Parathyroid adenoma (tissue), 2 donors: ENCODE measurements around the gene BACH1.

Experiments
- H2AFZ ChIP-seq: fragments of 300-600 bp; sonication (generic); one replicate; pipeline ENCODE4 v1.7.0; 2017; ENCODE audit warnings: antibody characterized with exemption, mild to moderate bottlenecking
- H3K27ac ChIP-seq: fragments of 300-600 bp; sonication (generic); one replicate; pipeline ENCODE4 v1.7.0; 2017
- H3K27me3 ChIP-seq: fragments of 300-600 bp; sonication (generic); one replicate; pipeline ENCODE4 v1.7.0; 2017; ENCODE audit warnings: low read length; ENCODE audit not compliant: control insufficient read depth, insufficient read depth
- H3K36me3 ChIP-seq: fragments of 300-600 bp; sonication (generic); one replicate; pipeline ENCODE4 v1.7.0; 2017; ENCODE audit warnings: low read length; ENCODE audit not compliant: control insufficient read depth, insufficient read depth
- H3K4me1 ChIP-seq: fragments of 300-600 bp; sonication (generic); one replicate; pipeline ENCODE4 v1.7.0; 2017; ENCODE audit warnings: control low read depth
- H3K4me2 ChIP-seq: fragments of 300-600 bp; sonication (generic); one replicate; pipeline ENCODE4 v1.7.0; 2017; ENCODE audit warnings: low read length
- H3K4me3 ChIP-seq: fragments of 300-600 bp; sonication (generic); one replicate; pipeline ENCODE4 v1.7.0; 2017; ENCODE audit warnings: low read depth, low read length
- H3K79me2 ChIP-seq: fragments of 300-600 bp; sonication (generic); one replicate; pipeline ENCODE4 v1.7.0; 2017; ENCODE audit warnings: control low read depth
- H3K9ac ChIP-seq: fragments of 300-600 bp; sonication (generic); one replicate; pipeline ENCODE4 v1.7.0; 2017; ENCODE audit warnings: mild to moderate bottlenecking
- H3K9me3 ChIP-seq: fragments of 300-600 bp; sonication (generic); one replicate; pipeline ENCODE4 v1.7.0; 2017; ENCODE audit warnings: low read length; ENCODE audit not compliant: control insufficient read depth
- TF ChIP-seq, protein P1 (sequence below): fragments of 300-600 bp; sonication (generic); IDR thresholded peaks from one replicate; pipeline ENCODE4 v1.7.0; 2017; ENCODE audit warnings: antibody characterized with exemption, mild to moderate bottlenecking
- donor health status: primary hyperparathyroidism.

BACH1 gene

DNA sequence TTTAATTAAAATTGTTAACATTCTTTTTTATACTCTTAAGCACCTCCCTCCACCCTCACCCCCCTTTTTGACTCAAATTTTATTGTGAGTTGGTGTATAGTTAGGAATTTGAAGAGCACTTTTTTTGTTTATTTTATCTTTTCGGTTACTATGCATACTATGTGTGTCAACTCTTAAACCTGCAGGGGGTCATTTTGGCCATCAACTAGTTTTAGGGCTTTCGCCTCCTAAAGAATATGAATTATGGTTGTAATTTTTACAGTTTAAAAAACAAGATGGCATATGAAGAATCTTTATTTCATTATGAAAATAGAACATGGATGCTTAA, 9.7 kb downstream of the BACH1 start:
- no peaks in the 10 kb centered on the region for H3K4me1 ChIP-seq
- H3K36me3 ChIP-seq, result no peaks in the 10 kb centered on the region
- H2AFZ ChIP-seq, result no peak overlapping the region
- H3K27ac ChIP-seq, result no peak overlapping the region
- H3K27me3 ChIP-seq, result no peaks in the 10 kb centered on the region
- H3K4me3 ChIP-seq, result no peak overlapping the region
- H3K4me2 ChIP-seq, result no peak overlapping the region
- TF ChIP-seq, protein P1, sequence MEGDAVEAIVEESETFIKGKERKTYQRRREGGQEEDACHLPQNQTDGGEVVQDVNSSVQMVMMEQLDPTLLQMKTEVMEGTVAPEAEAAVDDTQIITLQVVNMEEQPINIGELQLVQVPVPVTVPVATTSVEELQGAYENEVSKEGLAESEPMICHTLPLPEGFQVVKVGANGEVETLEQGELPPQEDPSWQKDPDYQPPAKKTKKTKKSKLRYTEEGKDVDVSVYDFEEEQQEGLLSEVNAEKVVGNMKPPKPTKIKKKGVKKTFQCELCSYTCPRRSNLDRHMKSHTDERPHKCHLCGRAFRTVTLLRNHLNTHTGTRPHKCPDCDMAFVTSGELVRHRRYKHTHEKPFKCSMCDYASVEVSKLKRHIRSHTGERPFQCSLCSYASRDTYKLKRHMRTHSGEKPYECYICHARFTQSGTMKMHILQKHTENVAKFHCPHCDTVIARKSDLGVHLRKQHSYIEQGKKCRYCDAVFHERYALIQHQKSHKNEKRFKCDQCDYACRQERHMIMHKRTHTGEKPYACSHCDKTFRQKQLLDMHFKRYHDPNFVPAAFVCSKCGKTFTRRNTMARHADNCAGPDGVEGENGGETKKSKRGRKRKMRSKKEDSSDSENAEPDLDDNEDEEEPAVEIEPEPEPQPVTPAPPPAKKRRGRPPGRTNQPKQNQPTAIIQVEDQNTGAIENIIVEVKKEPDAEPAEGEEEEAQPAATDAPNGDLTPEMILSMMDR, result no peak
- peaks cover 8% of the 10 kb centered on the region for H3K79me2 ChIP-seq
- H3K9ac ChIP-seq, result no peak overlapping the region
- no peaks in the 10 kb centered on the region for H3K9me3 ChIP-seq

DNA sequence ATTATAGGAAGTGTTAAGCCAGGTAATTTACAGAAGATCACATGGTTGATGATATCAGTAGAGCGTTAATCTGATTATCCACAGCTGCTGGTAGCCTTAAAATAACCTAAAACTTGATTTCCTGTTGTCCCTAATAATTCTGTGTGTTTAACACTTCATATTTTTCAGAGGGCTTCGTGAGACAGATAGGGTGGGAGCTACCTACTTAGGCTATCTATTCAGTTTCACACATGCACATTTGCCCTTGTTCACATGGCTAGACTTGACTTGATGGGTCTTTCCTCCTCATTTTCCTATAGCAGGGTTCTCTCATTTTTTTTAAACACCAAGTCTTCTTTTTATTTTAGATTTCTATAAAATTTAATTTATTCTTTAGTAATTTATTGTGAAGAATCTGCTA, 11.0 kb downstream of the BACH1 start:
- H3K79me2 ChIP-seq, result peaks cover 8% of the 10 kb centered on the region
- no peak overlapping the region for H3K9ac ChIP-seq
- no peaks in the 10 kb centered on the region for H3K9me3 ChIP-seq
- H3K36me3 ChIP-seq, result no peaks in the 10 kb centered on the region
- H3K4me3 ChIP-seq, result no peak overlapping the region
- H3K4me2 ChIP-seq, result no peak overlapping the region
- H3K27ac ChIP-seq, result no peak overlapping the region
- peaks cover 4% of the 10 kb centered on the region for H3K4me1 ChIP-seq
- H2AFZ ChIP-seq, result no peak overlapping the region
- H3K27me3 ChIP-seq, result no peaks in the 10 kb centered on the region
- TF ChIP-seq, protein P1, result no peak

DNA sequence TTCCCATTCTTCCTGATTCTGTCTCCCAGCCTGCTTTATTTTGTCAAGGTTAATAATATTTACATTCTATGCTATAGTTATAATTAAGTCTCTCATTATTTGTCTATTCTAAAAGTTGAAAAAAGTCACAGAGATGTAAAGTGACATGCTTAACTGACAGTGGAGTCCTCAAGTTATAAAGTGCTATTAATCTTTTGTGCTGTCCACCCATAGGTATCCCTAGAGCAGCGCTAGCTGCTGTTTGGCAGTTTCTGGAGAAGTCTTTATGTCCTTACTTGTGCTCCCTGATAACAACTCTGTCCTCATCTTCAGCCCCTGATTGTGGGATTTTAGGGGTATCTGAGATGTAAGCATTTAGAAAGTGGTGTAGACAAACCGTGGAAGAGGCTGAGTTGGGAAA, 13.1 kb downstream of the BACH1 start:
- no peaks in the 10 kb centered on the region for H3K9me3 ChIP-seq
- H3K4me3 ChIP-seq, result no peak overlapping the region
- peaks cover 4% of the 10 kb centered on the region for H3K4me1 ChIP-seq
- H2AFZ ChIP-seq, result no peak overlapping the region
- H3K27ac ChIP-seq, result no peak overlapping the region
- no peak overlapping the region for H3K9ac ChIP-seq
- H3K36me3 ChIP-seq, result no peaks in the 10 kb centered on the region
- H3K79me2 ChIP-seq, result peaks cover 6% of the 10 kb centered on the region
- no peak overlapping the region for H3K4me2 ChIP-seq
- TF ChIP-seq, protein P1, result no peak
- no peaks in the 10 kb centered on the region for H3K27me3 ChIP-seq

DNA sequence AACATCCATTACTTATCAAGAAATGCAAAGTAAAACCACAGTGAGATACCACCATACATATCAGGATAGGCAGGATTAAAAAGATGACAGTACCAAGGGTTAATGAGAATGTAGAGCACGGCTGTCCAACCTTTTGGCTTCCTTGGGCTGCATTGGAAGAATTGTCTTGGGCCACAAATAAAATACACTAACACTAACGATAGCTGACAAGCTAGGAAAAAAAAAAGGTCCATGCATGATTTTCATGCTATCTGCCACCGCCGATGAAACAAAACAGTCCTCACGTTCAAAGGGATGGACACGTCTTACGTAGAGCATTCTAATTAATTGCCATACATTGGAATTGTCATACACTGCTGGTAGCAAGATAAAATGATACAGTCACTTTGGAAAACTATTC, 14.3 kb downstream of the BACH1 start:
- TF ChIP-seq, protein P1, result no peak
- H2AFZ ChIP-seq, result no peak overlapping the region
- H3K36me3 ChIP-seq, result no peaks in the 10 kb centered on the region
- H3K9ac ChIP-seq, result no peak overlapping the region
- no peaks in the 10 kb centered on the region for H3K9me3 ChIP-seq
- H3K27me3 ChIP-seq, result no peaks in the 10 kb centered on the region
- peaks cover 11% of the 10 kb centered on the region for H3K79me2 ChIP-seq
- peaks cover 4% of the 10 kb centered on the region for H3K4me1 ChIP-seq
- no peak overlapping the region for H3K4me2 ChIP-seq
- H3K27ac ChIP-seq, result no peak overlapping the region
- no peak overlapping the region for H3K4me3 ChIP-seq

DNA sequence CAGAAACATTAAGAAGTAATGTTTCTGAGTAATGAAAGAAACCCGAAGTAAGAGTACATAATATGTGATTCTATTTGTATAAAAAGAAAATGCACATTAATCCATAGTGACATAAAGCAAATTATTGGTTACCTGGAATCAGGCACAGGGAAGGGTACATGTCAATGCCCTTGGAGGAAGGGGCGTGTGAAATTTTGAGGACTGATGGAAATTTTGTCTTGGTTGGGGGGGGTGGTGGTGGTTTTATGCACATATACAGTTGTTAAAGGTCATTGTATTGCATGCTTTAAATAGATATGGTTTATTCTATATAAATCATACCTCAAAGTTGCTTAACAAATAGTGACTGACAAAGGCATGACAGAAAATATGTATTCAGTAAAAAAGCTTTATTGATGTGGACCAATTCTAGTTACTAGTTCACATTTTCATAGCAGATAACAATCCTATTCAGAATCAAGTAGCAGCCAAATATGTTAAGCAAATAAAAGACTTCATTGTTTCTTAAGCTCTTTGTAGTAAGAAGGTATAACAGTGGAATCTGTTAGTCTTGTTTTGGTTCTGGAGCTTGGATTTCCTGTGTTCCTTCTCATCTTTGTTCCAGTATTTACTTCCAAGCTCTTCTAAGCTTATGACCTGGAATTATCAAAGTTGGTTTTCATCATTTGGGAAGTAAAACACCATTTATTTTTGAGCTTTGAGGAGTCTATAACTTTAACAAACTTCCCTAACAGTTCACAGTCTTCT, 15.1 kb downstream of the BACH1 start:
- H3K9me3 ChIP-seq, result no peaks in the 10 kb centered on the region
- no peak overlapping the region for H3K27ac ChIP-seq
- no peak overlapping the region for H3K9ac ChIP-seq
- H3K36me3 ChIP-seq, result no peaks in the 10 kb centered on the region
- TF ChIP-seq, protein P1, result no peak
- no peak overlapping the region for H3K4me2 ChIP-seq
- no peak overlapping the region for H3K4me3 ChIP-seq
- no peak overlapping the region for H2AFZ ChIP-seq
- H3K79me2 ChIP-seq, result peaks cover 17% of the 10 kb centered on the region
- peaks cover 4% of the 10 kb centered on the region for H3K4me1 ChIP-seq
- no peaks in the 10 kb centered on the region for H3K27me3 ChIP-seq
